Activated CD8-positive, alpha-beta memory T cell treated with anti-CD3 and anti-CD28 coated beads, Interleukin-2, amount 10 ng/mL, durations not matched to agents 7 days and 5 days (primary cell): Measurements from ENCODE around the gene SHISA9. TPM values are rescaled to one million over a fixed set of nuclear protein-coding genes. Genes with fewer than 3 reads are reported as not detected.

ENCODE experiments used
- ATAC-seq: fragments of 150-1000 bp; cut with Tn5 transposase; one replicate; pipeline ENCODE4 v1.10.0; 2021; ENCODE audit warnings: moderate library complexity
- CTCF ChIA-PET: fragments of 350-600 bp; sonication (Branson Sonifier 250); formaldehyde crosslinking; loops from one replicate; lab custom pipeline; 2021; ENCODE audit warnings: antibody characterized with exemption; lab: Charles Lee
- DNase-seq: peaks from one replicate; pipeline ENCODE4 v3.0.0-alpha.2; 2020
- H3K27ac Mint-ChIP-seq: one replicate; pipeline ENCODE4 v1.8.0; 2021; ENCODE audit warnings: mild to moderate bottlenecking, mixed read lengths
- H3K27me3 Mint-ChIP-seq: one replicate; pipeline ENCODE4 v1.8.0; 2021; ENCODE audit warnings: mixed read lengths
- H3K36me3 Mint-ChIP-seq: one replicate; pipeline ENCODE4 v1.8.0; 2021; ENCODE audit warnings: mild to moderate bottlenecking, mixed read lengths
- H3K4me1 Mint-ChIP-seq: one replicate; pipeline ENCODE4 v1.8.0; 2021; ENCODE audit warnings: mixed read lengths
- H3K4me3 Mint-ChIP-seq: one replicate; pipeline ENCODE4 v1.8.0; 2021; ENCODE audit warnings: mild to moderate bottlenecking, moderate library complexity, mixed read lengths
- H3K9me3 Mint-ChIP-seq: one replicate; pipeline ENCODE4 v1.8.0; 2022; ENCODE audit warnings: low read depth, mixed read lengths
- total RNA-seq, 2 experiments: library from RNA; stranded (reverse); gene quantifications; one replicate each; pipeline ENCODE4 v1.2.3, GENCODE V29; 2021

SHISA9 gene
- total RNA-seq, 2 experiments from 2014 or later = 0.21 TPM; not detected in 1

DNA sequence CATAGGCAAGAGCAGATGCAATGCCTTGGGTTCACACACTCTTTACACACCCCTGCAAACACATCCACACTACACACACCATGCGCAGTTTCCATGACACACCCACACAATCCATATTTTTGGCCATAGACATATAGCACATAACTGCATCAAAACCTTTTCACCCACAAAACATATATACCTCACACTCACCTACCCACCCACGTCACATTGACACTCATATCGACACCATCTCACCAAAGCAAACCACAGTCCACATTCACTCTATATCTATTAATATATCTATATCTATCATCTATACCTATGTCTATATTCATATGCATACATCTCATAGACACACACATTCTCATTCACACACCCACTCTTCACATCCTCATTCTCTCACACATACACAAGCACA, 246.9 kb downstream of the SHISA9 start:
- no peak overlapping the region for H3K27ac Mint-ChIP-seq
- no peak overlapping the region for H3K4me3 Mint-ChIP-seq
- DNase-seq (no peak), ATAC-seq (no peak)
- CTCF ChIA-PET = no interaction called here
- H3K27me3 Mint-ChIP-seq = no peaks in the 10 kb centered on the region
- peaks cover 15% of the 10 kb centered on the region for H3K9me3 Mint-ChIP-seq
- no peaks in the 10 kb centered on the region for H3K36me3 Mint-ChIP-seq
- no peaks in the 10 kb centered on the region for H3K4me1 Mint-ChIP-seq

GRCh38 chr16:13148836-13149235, 247.4 kb downstream of the SHISA9 start:
- no peak for ATAC-seq
- H3K4me1 Mint-ChIP-seq = no peaks in the 10 kb centered on the region
- no peak for DNase-seq
- no peak overlapping the region for H3K4me3 Mint-ChIP-seq
- peaks cover 15% of the 10 kb centered on the region for H3K9me3 Mint-ChIP-seq
- no peaks in the 10 kb centered on the region for H3K27me3 Mint-ChIP-seq
- CTCF ChIA-PET = no interaction called here
- H3K27ac Mint-ChIP-seq = no peak overlapping the region
- no peaks in the 10 kb centered on the region for H3K36me3 Mint-ChIP-seq

- Mint-ChIP-seq H3K36me3 (no peaks in the 10 kb centered on the region), H3K9me3 (peaks cover 9% of the 10 kb centered on the region), H3K27me3 (no peaks in the 10 kb centered on the region), H3K27ac (no peak overlapping the region), H3K4me3 (no peak overlapping the region), H3K4me1 (no peaks in the 10 kb centered on the region)
- CTCF ChIA-PET = no interaction called here
- ATAC-seq (no peak), DNase-seq (no peak)
Observed at GRCh38 chr16:13150181-13150885, 248.9 kb downstream of the SHISA9 start.

GRCh38 chr16:13153696-13154095, 252.3 kb downstream of the SHISA9 start:
- ATAC-seq = no peak
- H3K27me3 Mint-ChIP-seq = no peaks in the 10 kb centered on the region
- H3K27ac Mint-ChIP-seq = no peak overlapping the region
- CTCF ChIA-PET = no interaction called here
- H3K9me3 Mint-ChIP-seq = peaks cover 3% of the 10 kb centered on the region
- H3K36me3 Mint-ChIP-seq = no peaks in the 10 kb centered on the region
- DNase-seq = no peak
- H3K4me3 Mint-ChIP-seq = no peak overlapping the region
- no peaks in the 10 kb centered on the region for H3K4me1 Mint-ChIP-seq

DNA sequence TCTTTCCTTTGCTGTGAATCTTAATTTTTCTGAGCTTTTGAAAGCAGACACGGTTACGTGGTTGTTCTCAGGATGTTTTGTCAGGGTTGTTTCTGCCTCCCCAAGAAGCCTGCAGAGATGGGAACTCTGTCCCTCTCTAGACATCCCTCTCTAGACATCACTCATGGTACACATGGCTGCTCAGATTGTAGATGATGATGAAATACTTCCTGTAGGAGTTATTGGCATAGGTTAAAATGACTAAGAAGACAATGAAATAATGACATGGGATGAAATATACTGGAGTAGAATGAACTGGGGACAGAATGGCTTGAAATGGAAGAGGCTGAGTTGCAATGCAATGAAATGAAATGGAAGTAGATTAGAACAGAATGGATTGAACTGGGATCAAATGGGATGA, 253.4 kb downstream of the SHISA9 start:
- Mint-ChIP-seq H3K27me3 (no peaks in the 10 kb centered on the region), H3K27ac (no peak overlapping the region), H3K9me3 (peaks cover 3% of the 10 kb centered on the region), H3K4me1 (no peaks in the 10 kb centered on the region), H3K36me3 (no peaks in the 10 kb centered on the region), H3K4me3 (no peak overlapping the region)
- ATAC-seq (no peak), DNase-seq (no peak)
- CTCF ChIA-PET = no interaction called here

DNA sequence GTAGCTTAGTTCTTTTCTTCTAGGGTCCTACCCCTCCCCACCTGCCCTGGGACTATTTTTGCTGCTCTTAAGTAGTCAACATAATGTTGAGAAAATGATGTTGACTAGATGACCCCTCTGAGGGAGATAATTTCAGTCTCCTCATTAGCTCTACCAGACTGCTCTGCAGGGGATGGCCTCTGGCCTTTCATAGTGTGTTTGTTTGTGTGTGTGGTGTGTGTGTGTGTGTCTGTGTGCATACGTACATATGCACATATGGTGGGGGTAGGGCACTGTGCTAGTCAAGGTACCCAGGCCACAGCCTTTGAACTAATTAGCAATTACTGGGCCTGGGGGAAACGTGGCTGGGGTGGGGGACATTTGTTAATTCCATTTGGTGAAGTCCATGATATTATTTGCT, 254.0 kb downstream of the SHISA9 start:
- no peak for DNase-seq
- Mint-ChIP-seq H3K27ac (no peak overlapping the region), H3K4me1 (no peaks in the 10 kb centered on the region), H3K4me3 (no peak overlapping the region), H3K36me3 (no peaks in the 10 kb centered on the region), H3K27me3 (no peaks in the 10 kb centered on the region), H3K9me3 (peaks cover 3% of the 10 kb centered on the region)
- ATAC-seq = no peak
- CTCF ChIA-PET = no interaction called here

- H3K27ac Mint-ChIP-seq = no peak overlapping the region
- ATAC-seq (no peak), DNase-seq (no peak)
- H3K4me1 Mint-ChIP-seq = no peaks in the 10 kb centered on the region
- H3K9me3 Mint-ChIP-seq = peaks cover 4% of the 10 kb centered on the region
- no peaks in the 10 kb centered on the region for H3K36me3 Mint-ChIP-seq
- no peaks in the 10 kb centered on the region for H3K27me3 Mint-ChIP-seq
- CTCF ChIA-PET = no interaction called here
- no peak overlapping the region for H3K4me3 Mint-ChIP-seq
Observed at GRCh38 chr16:13155780-13156179, 254.4 kb downstream of the SHISA9 start.

DNA sequence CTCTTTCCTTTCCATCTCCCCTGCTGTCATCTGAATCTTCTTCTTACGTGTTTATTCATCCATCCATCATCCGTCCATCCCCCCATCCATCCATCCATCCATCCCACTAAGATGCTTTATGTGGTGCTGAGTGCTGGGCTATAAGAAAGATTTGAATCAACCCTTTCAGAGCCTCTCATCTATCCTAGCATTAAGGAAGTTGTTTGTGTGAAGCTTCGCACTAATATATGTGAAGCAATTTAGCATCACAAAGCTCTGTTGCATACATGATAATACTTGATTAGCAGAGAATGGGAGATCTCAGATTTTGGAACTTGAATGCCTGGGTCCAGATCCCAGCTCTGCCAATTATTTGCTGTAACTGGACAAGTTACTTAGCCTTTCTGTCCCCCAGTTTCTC, 255.7 kb downstream of the SHISA9 start:
- no peak for ATAC-seq
- CTCF ChIA-PET = no interaction called here
- H3K4me1 Mint-ChIP-seq = no peaks in the 10 kb centered on the region
- no peaks in the 10 kb centered on the region for H3K36me3 Mint-ChIP-seq
- H3K27me3 Mint-ChIP-seq = no peaks in the 10 kb centered on the region
- no peak for DNase-seq
- H3K9me3 Mint-ChIP-seq = peaks cover 4% of the 10 kb centered on the region
- H3K27ac Mint-ChIP-seq = no peak overlapping the region
- no peak overlapping the region for H3K4me3 Mint-ChIP-seq

- CTCF ChIA-PET = no interaction called here
Observed at GRCh38 chr16:13158427-13158826, 257.0 kb downstream of the SHISA9 start.

DNA sequence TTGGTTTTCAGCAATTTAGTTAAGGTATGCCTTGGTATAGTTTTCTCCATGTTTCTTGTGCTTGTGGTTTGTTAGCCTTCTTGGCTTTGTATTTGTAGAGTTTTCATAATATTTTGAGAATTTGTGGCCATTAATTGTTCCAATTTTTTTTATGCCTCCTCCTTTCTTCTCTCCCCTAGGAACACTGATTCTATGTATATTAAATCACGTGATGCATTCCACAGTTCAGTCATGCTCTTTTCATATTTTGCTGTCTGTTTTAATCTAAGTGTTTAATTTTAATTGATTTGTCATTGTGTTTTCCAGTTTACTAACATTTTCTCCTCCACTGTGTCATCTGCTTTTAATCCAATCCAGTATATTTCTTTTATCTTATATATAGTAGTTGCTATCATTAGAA, 263.6 kb downstream of the SHISA9 start:
- no peaks in the 10 kb centered on the region for H3K36me3 Mint-ChIP-seq
- DNase-seq (no peak), ATAC-seq (no peak)
- H3K4me1 Mint-ChIP-seq = no peaks in the 10 kb centered on the region
- CTCF ChIA-PET = no interaction called here
- peaks cover 16% of the 10 kb centered on the region for H3K9me3 Mint-ChIP-seq
- H3K4me3 Mint-ChIP-seq = no peak overlapping the region
- H3K27ac Mint-ChIP-seq = no peak overlapping the region
- H3K27me3 Mint-ChIP-seq = no peaks in the 10 kb centered on the region

More at GRCh38 chr16:13158427-13158826, 257.0 kb downstream of the SHISA9 start:
- Mint-ChIP-seq H3K27me3 (no peaks in the 10 kb centered on the region), H3K4me1 (no peaks in the 10 kb centered on the region), H3K9me3 (peaks cover 4% of the 10 kb centered on the region), H3K27ac (no peak overlapping the region), H3K36me3 (no peaks in the 10 kb centered on the region), H3K4me3 (no peak overlapping the region)
- ATAC-seq (no peak), DNase-seq (no peak)

GRCh38 chr16:13168091-13168572, 266.7 kb downstream of the SHISA9 start:
- ATAC-seq (no peak), DNase-seq (no peak)
- no peaks in the 10 kb centered on the region for H3K27me3 Mint-ChIP-seq
- CTCF ChIA-PET = no interaction called here
- no peaks in the 10 kb centered on the region for H3K36me3 Mint-ChIP-seq
- H3K27ac Mint-ChIP-seq = no peak overlapping the region
- peaks cover 16% of the 10 kb centered on the region for H3K9me3 Mint-ChIP-seq
- H3K4me1 Mint-ChIP-seq = no peaks in the 10 kb centered on the region
- H3K4me3 Mint-ChIP-seq = no peak overlapping the region

DNA sequence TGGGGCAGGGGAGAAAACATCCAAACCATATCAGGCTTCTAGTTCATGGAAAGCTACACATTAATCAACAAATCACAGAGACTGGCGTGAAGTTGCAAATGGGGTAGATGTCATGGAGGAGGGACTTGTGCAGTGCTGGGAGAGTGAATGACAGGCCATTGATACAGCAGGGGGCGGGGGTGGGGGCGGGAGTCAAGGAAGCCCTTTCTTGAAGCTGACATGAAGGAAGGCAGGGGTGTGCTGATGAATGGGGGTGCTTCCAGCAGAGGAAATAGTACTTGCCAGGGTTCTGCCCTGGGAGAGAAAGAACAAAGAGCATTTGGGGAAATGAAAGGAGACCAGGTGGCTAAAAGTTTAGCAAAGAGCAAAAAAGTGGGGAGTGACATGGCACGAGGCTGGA, 269.9 kb downstream of the SHISA9 start:
- no peaks in the 10 kb centered on the region for H3K27me3 Mint-ChIP-seq
- no peaks in the 10 kb centered on the region for H3K4me1 Mint-ChIP-seq
- no peaks in the 10 kb centered on the region for H3K36me3 Mint-ChIP-seq
- DNase-seq = no peak
- H3K9me3 Mint-ChIP-seq = peaks cover 11% of the 10 kb centered on the region
- no peak overlapping the region for H3K27ac Mint-ChIP-seq
- no peak overlapping the region for H3K4me3 Mint-ChIP-seq
- CTCF ChIA-PET = no interaction called here
- no peak for ATAC-seq

- Mint-ChIP-seq H3K27me3 (no peaks in the 10 kb centered on the region), H3K36me3 (no peaks in the 10 kb centered on the region), H3K4me1 (no peaks in the 10 kb centered on the region), H3K27ac (no peak overlapping the region), H3K4me3 (no peak overlapping the region), H3K9me3 (peaks cover 2% of the 10 kb centered on the region)
- ATAC-seq = no peak
- CTCF ChIA-PET = no interaction called here
- DNase-seq = no peak
Observed at GRCh38 chr16:13176711-13177110, 275.3 kb downstream of the SHISA9 start.

DNA sequence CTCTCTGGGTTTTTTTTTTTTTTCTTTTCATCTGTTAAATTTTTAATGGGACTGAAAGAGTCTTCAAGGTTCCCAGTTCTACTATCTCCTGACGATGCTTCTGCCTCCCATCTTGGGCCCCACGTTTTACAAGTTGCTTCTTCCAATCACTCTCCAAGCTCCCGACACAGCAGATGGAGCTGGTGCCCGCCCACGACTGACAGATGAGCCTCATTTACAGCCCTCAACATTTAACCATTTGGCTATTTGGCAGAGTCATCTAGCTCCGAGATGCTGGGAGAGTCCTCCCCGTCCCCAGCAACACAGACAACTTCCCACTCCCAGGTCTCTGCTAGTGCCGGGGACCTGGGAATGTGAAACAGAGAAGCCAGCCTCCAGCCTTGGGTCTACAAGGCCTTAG, 276.9 kb downstream of the SHISA9 start:
- H3K4me1 Mint-ChIP-seq = no peaks in the 10 kb centered on the region
- CTCF ChIA-PET = no interaction called here
- no peak overlapping the region for H3K27ac Mint-ChIP-seq
- no peaks in the 10 kb centered on the region for H3K9me3 Mint-ChIP-seq
- H3K27me3 Mint-ChIP-seq = no peaks in the 10 kb centered on the region
- H3K36me3 Mint-ChIP-seq = no peaks in the 10 kb centered on the region
- ATAC-seq = no peak
- no peak for DNase-seq
- no peak overlapping the region for H3K4me3 Mint-ChIP-seq
